HG02981 (cell line): ENCODE data around the gene TLK1.
"Not testable (repeated sequence)": the region's sequence is repeated elsewhere in the genome, so short reads cannot be mapped to it uniquely, and the experiment has no call there.

ENCODE experiments used
- ATAC-seq: cut with Tn5 transposase; IDR thresholded peaks from one replicate; pipeline ENCODE4 v1.9.1; 2021; ENCODE audit warnings: mild to moderate bottlenecking, moderate library complexity; ENCODE audit not compliant: unreplicated experiment

The TLK1 gene

GRCh38 chr2:171169839-171170238, 9.1 kb upstream of the TLK1 start:
- no peak for ATAC-seq

- ATAC-seq, result no peak
Observed at GRCh38 chr2:171169333-171169732, 8.6 kb upstream of the TLK1 start.

- ATAC-seq, result no peak
Observed at GRCh38 chr2:171167352-171167997, 6.8 kb upstream of the TLK1 start.

- no peak for ATAC-seq
Observed at GRCh38 chr2:171166328-171166983, 5.8 kb upstream of the TLK1 start.

GRCh38 chr2:171165967-171166327, 5.3 kb upstream of the TLK1 start:
- ATAC-seq, result no peak

- ATAC-seq, result no peak
Observed at GRCh38 chr2:171163261-171163660, 2.6 kb upstream of the TLK1 start.

- not testable (repeated sequence) for ATAC-seq
Observed at GRCh38 chr2:171162522-171163197, 2.0 kb upstream of the TLK1 start.

GRCh38 chr2:171160956-171161740, 455 bp upstream of the TLK1 start:
- ATAC-seq, result peak; percentile 52

GRCh38 chr2:171159372-171160118, 1.1 kb downstream of the TLK1 start:
- ATAC-seq, result peak; percentile 1

- ATAC-seq, result no peak
Observed at GRCh38 chr2:171158790-171159371, 1.8 kb downstream of the TLK1 start.

GRCh38 chr2:171158036-171158789, 2.5 kb downstream of the TLK1 start:
- no peak for ATAC-seq

GRCh38 chr2:171157109-171157500, 3.6 kb downstream of the TLK1 start:
- ATAC-seq, result no peak

- ATAC-seq, result no peak
Observed at GRCh38 chr2:171154348-171154747, 6.3 kb downstream of the TLK1 start.

- ATAC-seq, result no peak
Observed at GRCh38 chr2:171150694-171151285, 9.9 kb downstream of the TLK1 start.

- no peak for ATAC-seq
Observed at GRCh38 chr2:171149986-171150693, 10.6 kb downstream of the TLK1 start.

- no peak for ATAC-seq
Observed at GRCh38 chr2:171149171-171149938, 11.3 kb downstream of the TLK1 start.

GRCh38 chr2:171147081-171147480, 13.6 kb downstream of the TLK1 start:
- no peak for ATAC-seq

GRCh38 chr2:171146633-171147032, 14.1 kb downstream of the TLK1 start:
- no peak for ATAC-seq
